Breast epithelium (tissue), 3 donors: ENCODE data around the gene MAST1.

Source experiments
- CTCF ChIP-seq, 3 donors: fragments of 450-650 bp; IDR thresholded peaks; one replicate each; pipeline ENCODE4 v1.5.1; 2016 to 2017; ENCODE audit warnings: antibody characterized with exemption in 3 of 3, mild to moderate bottlenecking in 3 of 3, moderate library complexity in 3 of 3
- POLR2A ChIP-seq: fragments of 450-650 bp; IDR thresholded peaks from one replicate; pipeline ENCODE4 v1.6.1; 2016; ENCODE audit warnings: antibody characterized with exemption, mild to moderate bottlenecking, moderate library complexity
- POLR2AphosphoS5 ChIP-seq, 3 donors: sonication (generic); formaldehyde crosslinking; IDR thresholded peaks; one replicate each; pipeline ENCODE4 v1.6.1; 2017; ENCODE audit warnings: antibody characterized with exemption in 3 of 3

GRCh38 chr19:12847159-12848139 lies 9.1 kb downstream of the MAST1 start:
- TF ChIP-seq CTCF (IDR thresholded peaks at IDR 0.05): peak; percentile 96 to 99 (median 98)
- peak in 2 of 3 donors; percentile 57 to 64 for TF ChIP-seq POLR2AphosphoS5 (IDR thresholded peaks at IDR 0.05)
- TF ChIP-seq POLR2A: no peak
